Myocyte (in vitro differentiated cells): Measurements from ENCODE around the gene ABHD17C. TPM values are rescaled to one million over a fixed set of nuclear protein-coding genes. Genes with fewer than 3 reads are reported as not detected.

Experiments used
- DNase-seq: peaks from one replicate; pipeline ENCODE4 v3.0.0-alpha.2; 2012; ENCODE audit warnings: low read depth
- total RNA-seq: library from RNA; depleted of rRNA; stranded (reverse); fragments of >200 nt; gene quantifications from 2 replicates; pipeline ENCODE4 v1.2.3, GENCODE V29; 2014

Gene ABHD17C
- total RNA-seq, 1 donor from 2014 or later: 5.7 TPM

DNA sequence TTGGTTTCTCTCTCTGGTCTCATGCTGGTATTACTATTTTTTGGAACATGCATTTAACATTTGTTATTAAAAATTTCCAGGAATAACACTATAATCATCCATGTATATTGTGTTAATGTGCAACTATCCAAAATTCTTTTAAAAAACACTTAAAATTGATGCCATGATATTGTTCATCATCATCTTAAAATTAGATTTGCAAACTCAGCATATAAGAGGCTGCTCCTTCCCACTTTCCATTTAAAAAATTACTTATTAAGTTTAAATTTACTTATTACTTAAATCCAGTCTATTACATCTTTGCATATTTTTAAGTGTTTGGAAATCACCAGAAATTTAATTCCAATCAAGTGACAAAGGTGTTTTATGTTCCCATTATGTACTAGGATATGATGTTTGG, 5.8 kb upstream of the ABHD17C start:
- DNase-seq: no peak

GRCh38 chr15:80689716-80690115, 5.4 kb upstream of the ABHD17C start:
- peak; percentile 28 for DNase-seq

GRCh38 chr15:80691575-80691974, 3.5 kb upstream of the ABHD17C start:
- no peak for DNase-seq

DNA sequence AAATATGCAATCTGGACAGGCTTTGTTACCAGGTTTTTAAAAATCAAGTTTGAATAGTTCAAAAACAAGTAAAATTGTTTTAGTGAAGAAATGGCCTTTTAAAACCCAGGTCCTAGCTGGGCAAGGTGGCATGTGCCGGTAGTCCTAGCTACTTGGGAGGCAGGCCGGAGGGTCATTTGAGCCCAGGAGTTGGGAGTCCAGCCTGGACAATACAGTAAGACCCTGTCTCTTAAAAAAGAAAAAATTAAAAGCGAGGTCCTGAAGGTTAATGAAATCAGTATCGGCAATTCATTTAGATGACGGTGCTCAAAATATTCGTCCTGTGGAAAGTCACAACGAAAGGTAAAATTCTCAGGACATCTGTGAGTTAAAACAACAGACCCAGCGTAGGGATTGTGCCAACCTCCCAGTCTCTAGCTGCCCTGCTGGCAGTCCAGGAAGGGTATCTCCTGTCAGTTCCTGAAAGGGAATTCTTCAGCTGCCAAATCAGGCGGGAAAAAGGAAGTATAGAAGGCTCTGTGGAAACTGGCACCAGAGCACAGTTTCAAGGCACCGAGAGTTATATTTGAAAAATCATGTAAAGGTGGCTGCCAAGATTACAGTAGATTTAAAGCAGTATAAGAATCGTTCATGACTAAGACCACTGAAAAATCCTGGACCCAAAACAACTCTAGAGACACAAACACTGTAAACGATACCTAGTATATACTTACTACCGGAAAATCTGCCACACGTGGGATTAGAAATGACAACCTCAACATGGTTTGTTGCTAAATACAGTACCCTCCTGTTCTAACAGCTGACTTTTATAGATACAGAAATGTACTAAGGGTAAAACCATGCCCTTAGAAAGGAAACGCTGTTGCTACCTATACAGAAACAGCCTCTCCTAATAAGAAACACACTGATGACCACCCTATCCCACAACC, 1.2 kb upstream of the ABHD17C start:
- peak; percentile 49 for DNase-seq

- peak; percentile 34 for DNase-seq
Observed at GRCh38 chr15:80694611-80695098, 455 bp upstream of the ABHD17C start.

GRCh38 chr15:80695911-80696661, 976 bp downstream of the ABHD17C start:
- peak; percentile 31 for DNase-seq

DNA sequence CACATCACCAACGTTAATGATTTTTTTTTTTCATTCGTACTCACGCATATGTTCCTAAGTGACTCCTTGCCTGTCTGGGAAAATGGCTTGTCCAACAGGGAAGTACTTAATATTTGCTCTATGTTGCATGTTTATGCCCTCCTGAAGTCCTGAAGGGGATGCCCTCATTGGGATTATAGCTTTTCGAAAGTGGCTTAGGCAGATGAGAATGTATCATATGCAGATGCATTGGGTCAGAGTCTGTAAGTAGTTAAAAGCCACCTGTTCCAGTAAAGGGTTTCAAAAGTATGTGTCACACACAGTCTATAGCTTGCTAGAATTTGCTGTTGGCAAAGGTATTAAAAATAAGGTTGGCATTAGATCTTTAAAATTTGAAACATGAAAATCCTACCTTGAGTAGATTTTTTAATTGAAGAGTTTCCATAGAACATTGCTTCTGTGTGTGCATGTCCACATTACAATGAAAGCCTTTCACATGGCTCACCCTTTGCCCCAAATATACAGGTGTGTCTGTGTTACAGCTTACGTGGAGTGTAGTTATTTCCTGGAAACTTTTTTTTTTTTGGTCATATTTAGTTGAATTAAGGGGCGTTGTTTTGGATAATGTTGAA, 2.1 kb downstream of the ABHD17C start:
- DNase-seq: no peak

GRCh38 chr15:80698676-80699075, 3.6 kb downstream of the ABHD17C start:
- peak; percentile 20 for DNase-seq

- peak; percentile 15 for DNase-seq
Observed at GRCh38 chr15:80699981-80700380, 4.9 kb downstream of the ABHD17C start.

DNA sequence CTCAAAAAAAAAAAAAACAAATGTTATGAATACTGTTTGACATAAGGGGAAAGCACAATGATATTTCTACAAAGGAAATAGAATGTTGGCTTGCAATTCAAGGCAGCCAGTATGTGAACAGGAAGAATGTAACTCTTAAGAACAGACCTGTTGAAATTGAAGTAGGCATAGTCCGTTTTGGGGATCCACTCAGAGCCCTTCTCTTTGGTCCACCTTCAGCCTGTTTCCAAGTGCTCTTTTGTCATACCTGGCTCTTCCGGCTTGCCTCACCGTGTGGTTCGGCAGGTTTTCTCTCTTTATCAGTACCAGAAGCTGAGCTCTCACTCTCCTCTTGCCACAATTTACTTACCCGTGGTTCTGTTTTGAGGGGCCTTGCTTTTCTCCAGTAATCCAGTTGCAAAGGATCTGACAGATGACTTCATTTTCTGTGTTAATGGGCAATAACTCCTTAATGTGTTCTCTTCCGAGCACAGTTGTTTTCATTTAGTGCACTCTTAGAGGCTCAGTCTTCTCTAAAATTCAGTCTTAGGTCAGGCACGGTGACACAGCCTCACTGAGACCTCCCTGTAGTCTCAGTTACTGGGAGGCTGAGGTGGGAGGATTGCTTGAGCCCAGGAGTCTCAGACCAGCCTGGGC, 6.7 kb downstream of the ABHD17C start:
- DNase-seq: no peak

- no peak for DNase-seq
Observed at GRCh38 chr15:80703081-80703480, 8.0 kb downstream of the ABHD17C start.

- peak; percentile 32 for DNase-seq
Observed at GRCh38 chr15:80703965-80704364, 8.9 kb downstream of the ABHD17C start.

GRCh38 chr15:80706161-80706560, 11.1 kb downstream of the ABHD17C start:
- no peak for DNase-seq

DNA sequence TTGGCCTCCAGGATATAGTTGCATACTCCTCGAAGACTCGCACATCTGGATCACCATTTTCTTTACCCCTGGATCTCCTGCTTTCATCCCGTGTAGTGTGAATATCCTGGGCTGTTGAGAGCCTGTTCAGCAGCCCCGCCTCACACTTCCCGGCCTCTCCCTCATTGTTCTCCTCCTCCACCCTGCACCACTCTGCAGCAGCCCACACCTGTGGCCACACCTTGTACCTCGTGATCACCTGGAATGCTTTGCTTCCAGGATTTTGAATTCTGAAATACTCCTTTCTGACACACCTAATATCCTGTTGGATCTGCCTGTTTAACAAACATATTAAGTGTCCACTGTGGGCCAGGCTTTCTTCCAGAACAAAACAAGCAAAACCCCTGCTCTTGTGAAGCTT, 14.4 kb downstream of the ABHD17C start:
- no peak for DNase-seq

DNA sequence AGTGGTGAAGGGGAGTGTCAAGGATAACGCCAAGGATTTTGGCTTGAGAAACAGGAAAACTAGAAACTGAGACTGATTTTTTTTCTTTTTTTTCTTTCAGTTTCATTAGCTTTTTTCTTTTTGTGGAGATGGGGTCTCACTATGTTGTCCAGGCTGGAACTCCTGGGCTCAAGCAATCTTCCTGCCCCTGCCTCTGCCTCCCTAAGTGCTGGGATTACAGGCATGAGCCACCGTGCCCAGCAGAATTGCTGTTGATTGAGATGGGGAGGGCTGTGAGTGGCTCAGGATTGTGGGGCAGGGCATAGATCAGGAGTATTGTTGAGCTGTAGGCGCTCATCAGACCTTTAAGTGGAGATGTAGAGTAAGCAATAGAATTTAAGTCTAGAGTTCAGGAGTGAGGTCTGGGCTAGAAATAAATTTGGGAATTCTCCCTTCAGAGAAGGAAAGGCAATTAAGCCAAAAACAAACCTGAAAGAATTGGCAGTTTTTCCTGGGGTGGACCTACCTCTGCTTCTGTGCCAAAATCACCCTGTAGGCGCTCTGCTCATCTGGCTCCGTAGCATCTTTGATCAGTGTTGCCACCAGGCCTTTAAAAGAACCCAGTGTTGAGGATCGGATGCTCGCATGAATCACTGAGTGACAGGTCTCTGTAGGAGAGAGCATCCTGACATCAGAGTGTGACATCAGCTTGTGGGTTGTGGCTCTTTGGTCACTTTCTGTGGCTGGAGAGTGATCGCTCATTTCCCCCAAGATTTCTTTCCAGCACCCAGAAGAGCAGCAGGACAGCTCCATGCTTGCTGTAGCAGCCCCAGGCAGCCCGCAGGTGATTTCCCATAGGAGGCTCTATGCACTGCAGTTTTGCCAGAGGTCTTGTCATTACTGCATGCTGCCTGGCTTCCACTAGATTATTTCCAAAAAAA, 15.8 kb downstream of the ABHD17C start:
- DNase-seq: peak; percentile 83

- DNase-seq: no peak
Observed at GRCh38 chr15:80711886-80712285, 16.8 kb downstream of the ABHD17C start.

DNA sequence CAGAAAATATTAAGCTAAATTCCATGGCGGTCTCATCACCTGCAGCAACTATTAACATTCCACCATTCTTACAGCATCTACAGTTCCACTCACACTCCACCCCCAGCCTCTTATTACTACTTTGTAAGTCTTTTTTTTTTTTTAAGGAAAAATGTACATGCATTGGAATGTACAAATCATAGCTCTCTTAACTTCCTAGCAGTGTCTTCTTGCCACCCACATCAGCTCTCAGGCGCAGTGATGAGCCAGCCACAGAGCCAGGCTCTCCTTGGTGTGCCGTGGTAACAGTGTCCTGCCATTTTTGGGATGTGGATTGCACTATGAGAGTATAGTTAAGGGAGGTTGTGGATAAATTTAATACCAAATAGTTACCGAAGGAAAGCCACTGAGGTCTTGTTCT, 17.8 kb downstream of the ABHD17C start:
- DNase-seq: no peak

GRCh38 chr15:80721476-80721875, 26.4 kb downstream of the ABHD17C start:
- DNase-seq: no peak

DNA sequence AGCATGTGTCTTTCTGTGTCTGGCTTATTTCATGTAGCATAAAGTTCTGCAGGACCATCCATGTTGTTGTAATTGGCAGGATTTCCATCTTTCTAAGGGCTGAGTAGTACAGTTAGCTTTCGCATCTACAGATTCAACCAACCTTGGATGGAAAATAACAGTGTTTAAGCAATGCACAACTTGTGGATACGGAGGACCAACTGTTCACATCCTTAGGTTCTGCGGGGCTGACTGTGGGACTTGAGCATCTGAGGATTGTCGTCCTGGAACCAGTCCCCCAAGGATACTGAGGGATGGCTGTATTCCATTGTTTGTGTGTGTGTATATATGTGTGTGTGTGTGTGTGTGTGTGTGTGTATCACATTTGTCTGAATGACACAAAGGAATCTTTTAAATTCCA, 27.7 kb downstream of the ABHD17C start:
- no peak for DNase-seq

GRCh38 chr15:80727196-80727595, 32.1 kb downstream of the ABHD17C start:
- DNase-seq: peak; percentile 93
